Body of pancreas (tissue), 4 donors: ENCODE data around the gene YWHAG. TPM values are rescaled to one million over a fixed set of nuclear protein-coding genes. Genes with fewer than 3 reads are reported as not detected.
A peak's percentile ranks its signal among the peaks of the same experiment; 100 is the strongest.

ENCODE experiments used
- ATAC-seq: fragments of 150-250 bp; one replicate; pipeline ENCODE4 v1.9.1; 2016
- DNase-seq, 4 donors: peaks; one replicate each; pipeline ENCODE4 v3.0.0-alpha.2; 2019
- H3K27ac ChIP-seq, 4 donors: fragments of 200-600 bp; sonication (generic); 1 replicate in 3 of 4; 2 replicates in 1 of 4; pipeline versions ENCODE4 v1.5.1 to v1.6.1; 2016 to 2019; ENCODE audit warnings: mild to moderate bottlenecking in 1 of 4, mixed read lengths in 1 of 4, moderate library complexity in 1 of 4
- H3K27me3 ChIP-seq, 2 donors: fragments of 200-600 bp; sonication (generic); one replicate each; pipeline ENCODE4 v1.6.0; 2016; ENCODE audit warnings: mild to moderate bottlenecking in 1 of 2
- H3K36me3 ChIP-seq, 2 donors: fragments of 200-600 bp; sonication (generic); replicated peaks in 1 of 2; 2 replicates each; pipeline ENCODE4 v1.5.1; 2016; ENCODE audit warnings: low read depth in 2 of 2; ENCODE audit not compliant: insufficient read depth in 1 of 2
- H3K4me1 ChIP-seq: fragments of 200-600 bp; sonication (generic); one replicate; pipeline ENCODE4 v1.6.0; 2016
- H3K4me3 ChIP-seq, 2 donors: fragments of 200-600 bp; sonication (generic); 1 replicate in 1 of 2; 2 replicates in 1 of 2; pipeline ENCODE4 v1.5.1; 2016 to 2019
- H3K9me3 ChIP-seq, 3 donors: fragments of 200-600 bp; sonication (generic); 1 replicate in 2 of 3; 2 replicates in 1 of 3; pipeline ENCODE4 v1.5.1; 2016
- CTCF ChIP-seq, 7 experiments: fragments of 450-650 bp in 4 of 7; fragments of 200-600 bp in 3 of 7; sonication (generic) in 3 of 7; IDR thresholded peaks; one replicate each; pipeline ENCODE4 v1.5.1; 2016 to 2019; ENCODE audit warnings: antibody characterized with exemption in 7 of 7
- POLR2A ChIP-seq, 3 donors: fragments of 450-650 bp; IDR thresholded peaks; one replicate each; pipeline ENCODE4 v1.6.1; 2016; ENCODE audit warnings: antibody characterized with exemption in 3 of 3, mild to moderate bottlenecking in 2 of 3
- WGBS, 2 donors: methylation state at CpG; one replicate each; pipeline ENCODE4 v1.1.5; 2017; 5-methylcytosine and 5-hydroxymethylcytosine counted together
- intact Hi-C: fragments of 100-400 bp; cut with DNase I; formaldehyde crosslinking; loops from one replicate; pipeline ENCODE4 v1.15.1; 2023
- total RNA-seq, 2 donors: library from RNA; depleted of rRNA; stranded (reverse); fragments of >200 nt; gene quantifications; one replicate each; pipeline ENCODE4 v1.1.0, GENCODE V29; 2016

The YWHAG gene
- total RNA-seq, 2 donors from 2014 or later, result 24.1 to 60.0 TPM

GRCh38 chr7:76356115-76356514 is 2.7 kb downstream of the YWHAG start:
- WGBS, 2 donors, result 90 to 93% methylated on average over 4 of the region's 4 CpGs
- ATAC-seq (no peak), DNase-seq (no peak)
- no peak for TF ChIP-seq CTCF (IDR thresholded peaks at IDR 0.05)
- no peak for TF ChIP-seq POLR2A (IDR thresholded peaks at IDR 0.05)
- Histone ChIP-seq H3K27me3 (no peaks in the 10 kb centered on the region), H3K4me1 (peaks cover 62% of the 10 kb centered on the region), H3K4me3 (no peak overlapping the region), H3K27ac (peak overlapping the region in 1 of 4 donors; percentile 100), H3K9me3 (no peaks in the 10 kb centered on the region), H3K36me3 (no peaks in the 10 kb centered on the region)
- intact Hi-C loops, result no loop called here

- H3K4me1 ChIP-seq, result peaks cover 69% of the 10 kb centered on the region
- TF ChIP-seq POLR2A (IDR thresholded peaks at IDR 0.05) (no peak), CTCF (IDR thresholded peaks at IDR 0.05) (no peak)
- H3K27me3 ChIP-seq, result no peaks in the 10 kb centered on the region
- intact Hi-C loops, result loop anchor here (5.0 kb wide), 1 partner anchor 37 kb away; no protein-coding TSS in a partner anchor
- no peak for DNase-seq
- no peak for ATAC-seq
- H3K4me3 ChIP-seq, result no peak overlapping the region
- no peaks in the 10 kb centered on the region for H3K9me3 ChIP-seq
- no peak overlapping the region for H3K27ac ChIP-seq
- no peaks in the 10 kb centered on the region for H3K36me3 ChIP-seq
- WGBS, 2 donors, result 75 to 84% methylated on average over 9 of the region's 9 CpGs
Measured at GRCh38 chr7:76354981-76355730, 3.6 kb downstream of the YWHAG start.

GRCh38 chr7:76354516-76354915 is 4.3 kb downstream of the YWHAG start:
- H3K4me1 ChIP-seq, result peaks cover 67% of the 10 kb centered on the region
- no peaks in the 10 kb centered on the region for H3K9me3 ChIP-seq
- H3K27ac ChIP-seq, result no peak overlapping the region
- TF ChIP-seq POLR2A (IDR thresholded peaks at IDR 0.05) (no peak), CTCF (IDR thresholded peaks at IDR 0.05) (no peak)
- H3K27me3 ChIP-seq, result no peaks in the 10 kb centered on the region
- WGBS, 2 donors, result 76 to 95% methylated on average over 4 of the region's 4 CpGs
- intact Hi-C loops, result loop anchor here (5.0 kb wide), 1 partner anchor 38 kb away; no protein-coding TSS in a partner anchor
- H3K36me3 ChIP-seq, result no peaks in the 10 kb centered on the region
- DNase-seq (no peak), ATAC-seq (no peak)
- H3K4me3 ChIP-seq, result no peak overlapping the region

- DNase-seq (no peak), ATAC-seq (no peak)
- TF ChIP-seq CTCF (IDR thresholded peaks at IDR 0.05) (no peak), POLR2A (IDR thresholded peaks at IDR 0.05) (no peak)
- peaks cover 69% of the 10 kb centered on the region for H3K4me1 ChIP-seq
- H3K4me3 ChIP-seq, result no peak overlapping the region
- intact Hi-C loops, result loop anchor here (5.0 kb wide), 1 partner anchor 39 kb away; no protein-coding TSS in a partner anchor
- no peaks in the 10 kb centered on the region for H3K27me3 ChIP-seq
- 97% methylated on average over 5 of the region's 5 CpGs for WGBS, 2 donors
- no peaks in the 10 kb centered on the region for H3K9me3 ChIP-seq
- H3K27ac ChIP-seq, result no peak overlapping the region
- H3K36me3 ChIP-seq, result no peaks in the 10 kb centered on the region
Measured at GRCh38 chr7:76353744-76354143, 5.0 kb downstream of the YWHAG start.

- ATAC-seq, result no peak
- Histone ChIP-seq H3K27ac (no peak overlapping the region), H3K27me3 (no peaks in the 10 kb centered on the region), H3K9me3 (no peaks in the 10 kb centered on the region), H3K36me3 (peaks cover 0 to under 1% of the 10 kb centered on the region in 2 donors), H3K4me3 (no peak overlapping the region), H3K4me1 (peaks cover 67% of the 10 kb centered on the region)
- TF ChIP-seq POLR2A (IDR thresholded peaks at IDR 0.05) (no peak), CTCF (IDR thresholded peaks at IDR 0.05) (no peak)
- WGBS, 2 donors, result 90 to 91% methylated on average over 6 of the region's 6 CpGs
- DNase-seq, result no peak
- intact Hi-C loops, result loop anchor here (5.0 kb wide), 1 partner anchor 40 kb away; no protein-coding TSS in a partner anchor
Measured at GRCh38 chr7:76352193-76352592, 6.6 kb downstream of the YWHAG start.
